ENCODE data around the gene TMEM121. TPM values are rescaled to one million over a fixed set of nuclear protein-coding genes. Genes with fewer than 3 reads are reported as not detected.

TMEM121 gene
- total and polyA plus RNA-seq, 8 donors: 2.4 to 5.4 (median 3.2) TPM

- no peak for ATAC-seq
Measured at GRCh38 chr14:105499256-105500035, 26.9 kb upstream of the TMEM121 start.

GRCh38 chr14:105500036-105500725 is 26.2 kb upstream of the TMEM121 start:
- DNase-seq: peak in 2 of 4 donors; percentile 18 to 31
- H3K4me1 ChIP-seq: no peaks in the 10 kb centered on the region
- H3K27ac ChIP-seq: no peak overlapping the region
- H3K9me3 ChIP-seq: no peaks in the 10 kb centered on the region
- H3K27me3 ChIP-seq: no peaks in the 10 kb centered on the region
- H3K4me3 ChIP-seq: no peak overlapping the region
- H3K36me3 ChIP-seq: peaks cover 0 to 22% of the 10 kb centered on the region in 2 donors
- intact Hi-C loops (cut with DNase I): no loop called here
- ATAC-seq: no peak
- no peak for TF ChIP-seq CTCF (IDR thresholded peaks at IDR 0.05)

More at GRCh38 chr14:105499256-105500035, 26.9 kb upstream of the TMEM121 start:
- Histone ChIP-seq H3K4me1 (no peaks in the 10 kb centered on the region), H3K36me3 (peaks cover 0 to 23% of the 10 kb centered on the region in 2 donors), H3K9me3 (no peaks in the 10 kb centered on the region), H3K27me3 (no peaks in the 10 kb centered on the region), H3K27ac (no peak overlapping the region), H3K4me3 (no peak overlapping the region)
- DNase-seq: peak in 2 of 4 donors; percentile 24 to 75
- intact Hi-C loops (cut with DNase I): no loop called here
- no peak for TF ChIP-seq CTCF (IDR thresholded peaks at IDR 0.05)

GRCh38 chr14:105500726-105501101 is 25.7 kb upstream of the TMEM121 start:
- Histone ChIP-seq H3K9me3 (no peaks in the 10 kb centered on the region), H3K27me3 (no peaks in the 10 kb centered on the region), H3K27ac (no peak overlapping the region), H3K4me3 (no peak overlapping the region), H3K36me3 (peaks cover 0 to 22% of the 10 kb centered on the region in 2 donors), H3K4me1 (no peaks in the 10 kb centered on the region)
- ATAC-seq: no peak
- no peak for TF ChIP-seq CTCF (IDR thresholded peaks at IDR 0.05)
- peak in 1 of 4 donors; percentile 35 for DNase-seq
- intact Hi-C loops (cut with DNase I): no loop called here

GRCh38 chr14:105501504-105502291 is 24.7 kb upstream of the TMEM121 start:
- ATAC-seq (no peak), DNase-seq (peak in 2 of 4 donors; percentile 17 to 37)
- no peaks in the 10 kb centered on the region for H3K27me3 ChIP-seq
- no peak overlapping the region for H3K4me3 ChIP-seq
- TF ChIP-seq CTCF (IDR thresholded peaks at IDR 0.05): no peak
- no peaks in the 10 kb centered on the region for H3K9me3 ChIP-seq
- H3K4me1 ChIP-seq: no peaks in the 10 kb centered on the region
- intact Hi-C loops (cut with DNase I): no loop called here
- no peak overlapping the region for H3K27ac ChIP-seq
- peaks cover 0 to 22% of the 10 kb centered on the region in 2 donors for H3K36me3 ChIP-seq
